Panc1 (cell line): ENCODE data around the gene ERC2. TPM values are rescaled to one million over a fixed set of nuclear protein-coding genes. Genes with fewer than 3 reads are reported as not detected.

Experiments
- ATAC-seq: fragments of 200-7000 bp; cut with Tn5 transposase; 2 replicates; pipeline ENCODE4 v1.9.1; 2020; ENCODE audit warnings: mild to moderate bottlenecking, moderate library complexity
- BruUV-seq: library from RNA; stranded (reverse); fragments of 400-500 nt; replicated peaks from 2 replicates; lab custom pipeline; 2021; lab: Mats Ljungman, UMichigan
- CTCF ChIA-PET: fragments of 300-600 bp; sonication (Branson Sonifier 250); formaldehyde crosslinking; loops from one replicate; lab custom pipeline; 2022; ENCODE audit warnings: antibody characterized with exemption; lab: Charles Lee
- POLR2A ChIA-PET: fragments of 300-600 bp; sonication (Branson Sonifier 250); formaldehyde crosslinking; loops from one replicate; lab custom pipeline; 2022; ENCODE audit warnings: antibody characterized with exemption; lab: Charles Lee
- DNase-seq: peaks from one replicate; pipeline ENCODE4 v3.0.0-alpha.2; 2010; ENCODE audit warnings: low read depth, low spot score
- H3K27ac ChIP-seq: 2 replicates; pipeline ENCODE4 v1.5.1; 2011; ENCODE audit warnings: mild to moderate bottlenecking, low read length, inconsistent platforms
- H3K27me3 ChIP-seq: fragments of 200-500 bp; sonication (Bioruptor generic); 2 replicates; pipeline ENCODE4 v1.6.0; 2014; ENCODE audit warnings: low read length, inconsistent platforms; ENCODE audit not compliant: control insufficient read depth, insufficient read depth
- H3K36me3 ChIP-seq: fragments of 200-500 bp; sonication (Bioruptor generic); 2 replicates; pipeline ENCODE4 v1.5.1; 2014; ENCODE audit warnings: inconsistent platforms, mild to moderate bottlenecking, low read length, moderate library complexity; ENCODE audit not compliant: control insufficient read depth, insufficient read depth
- H3K4me1 ChIP-seq: 2 replicates; pipeline ENCODE4 v1.5.1; 2011; ENCODE audit warnings: inconsistent platforms, mild to moderate bottlenecking, low read length, moderate library complexity; ENCODE audit not compliant: control insufficient read depth, insufficient read depth
- H3K4me3 ChIP-seq, 2 experiments: 2 replicates each; pipeline ENCODE4 v1.5.1; 2011 to 2012; ENCODE audit warnings: low read depth in 2 of 2, low read length in 2 of 2, mild to moderate bottlenecking in 2 of 2, inconsistent platforms in 1 of 2, moderate library complexity in 1 of 2
- H3K9me3 ChIP-seq: fragments of 200-500 bp; sonication (Bioruptor generic); 2 replicates; pipeline ENCODE4 v1.5.1; 2014; ENCODE audit warnings: low read depth, mild to moderate bottlenecking, inconsistent platforms, low read length, moderate library complexity; ENCODE audit not compliant: control insufficient read depth, insufficient read depth
- POLR2AphosphoS5 ChIP-seq: IDR thresholded peaks from 2 replicates; pipeline ENCODE4 v1.6.1; 2012; ENCODE audit warnings: mild to moderate bottlenecking, low read depth, low read length, moderate library complexity
- SIN3A ChIP-seq: IDR thresholded peaks from 2 replicates; pipeline ENCODE4 v1.6.1; 2012; ENCODE audit warnings: low read depth, mild to moderate bottlenecking, low read length, moderate library complexity, borderline replicate concordance; ENCODE audit not compliant: insufficient read depth
- TCF7L2 ChIP-seq: IDR thresholded peaks from 2 replicates; pipeline ENCODE4 v1.6.1; 2011; ENCODE audit warnings: mild to moderate bottlenecking, low read depth, low read length, inconsistent platforms
- in situ Hi-C: cut with HindIII; loops from 2 replicates; pipeline ENCODE4 v1.10.0; 2016; ENCODE audit warnings: low sequenced_read_pairs, low pct_unique_long_range_greater_than_20kb
- intact Hi-C: fragments of 100-400 bp; cut with micrococcal nuclease; formaldehyde crosslinking; loops from one replicate; pipeline ENCODE4 v1.10.0; 2022; ENCODE audit not compliant: unreplicated experiment
- total RNA-seq: library from RNA; stranded (reverse); gene quantifications from one replicate; pipeline ENCODE4 v1.2.1, GENCODE V29; 2021; ENCODE audit not compliant: unreplicated experiment
- TF ChIP-seq, protein P1 (sequence below), 2 experiments: IDR thresholded peaks; 2 replicates each; pipeline ENCODE4 v1.6.1; 2011 to 2012; ENCODE audit warnings: low read depth in 2 of 2, control low read depth in 1 of 2, low read length in 1 of 2, mild to moderate bottlenecking in 1 of 2, moderate library complexity in 1 of 2; ENCODE audit not compliant: insufficient read depth in 1 of 2
- TF ChIP-seq, protein P2 (sequence below): fragments of 450-650 bp; IDR thresholded peaks from 2 replicates; pipeline ENCODE4 v1.5.1; 2017; ENCODE audit warnings: mild to moderate bottlenecking

Gene ERC2
- total RNA-seq, 1 experiment from 2014 or later = 0.33 TPM

DNA sequence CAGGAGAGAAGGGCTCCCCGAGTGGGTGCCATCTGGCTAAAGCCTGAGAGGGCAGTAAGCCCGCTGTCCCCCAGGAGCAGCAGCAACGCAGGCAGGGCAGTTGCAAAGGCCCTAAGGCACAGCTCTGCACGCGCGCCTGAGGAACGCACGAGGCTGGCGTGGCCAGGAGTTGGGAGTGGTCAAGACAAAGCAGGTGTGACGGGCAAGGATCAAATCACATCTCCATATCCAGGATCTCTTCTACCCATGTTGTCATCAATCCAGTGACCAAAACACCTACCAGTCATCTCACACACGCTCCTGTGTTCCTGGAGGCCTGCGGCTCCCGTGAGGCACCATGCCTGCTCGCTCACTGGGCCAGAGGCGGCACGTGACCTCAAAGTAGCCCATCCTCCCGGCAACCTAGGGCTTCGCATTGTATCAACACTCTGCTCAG, 59.5 kb downstream of the ERC2 start:
- H3K4me1 ChIP-seq = no peaks in the 10 kb centered on the region
- TF ChIP-seq SIN3A (no peak), TCF7L2 (no peak), POLR2AphosphoS5 (no peak)
- TF ChIP-seq, protein P1, sequence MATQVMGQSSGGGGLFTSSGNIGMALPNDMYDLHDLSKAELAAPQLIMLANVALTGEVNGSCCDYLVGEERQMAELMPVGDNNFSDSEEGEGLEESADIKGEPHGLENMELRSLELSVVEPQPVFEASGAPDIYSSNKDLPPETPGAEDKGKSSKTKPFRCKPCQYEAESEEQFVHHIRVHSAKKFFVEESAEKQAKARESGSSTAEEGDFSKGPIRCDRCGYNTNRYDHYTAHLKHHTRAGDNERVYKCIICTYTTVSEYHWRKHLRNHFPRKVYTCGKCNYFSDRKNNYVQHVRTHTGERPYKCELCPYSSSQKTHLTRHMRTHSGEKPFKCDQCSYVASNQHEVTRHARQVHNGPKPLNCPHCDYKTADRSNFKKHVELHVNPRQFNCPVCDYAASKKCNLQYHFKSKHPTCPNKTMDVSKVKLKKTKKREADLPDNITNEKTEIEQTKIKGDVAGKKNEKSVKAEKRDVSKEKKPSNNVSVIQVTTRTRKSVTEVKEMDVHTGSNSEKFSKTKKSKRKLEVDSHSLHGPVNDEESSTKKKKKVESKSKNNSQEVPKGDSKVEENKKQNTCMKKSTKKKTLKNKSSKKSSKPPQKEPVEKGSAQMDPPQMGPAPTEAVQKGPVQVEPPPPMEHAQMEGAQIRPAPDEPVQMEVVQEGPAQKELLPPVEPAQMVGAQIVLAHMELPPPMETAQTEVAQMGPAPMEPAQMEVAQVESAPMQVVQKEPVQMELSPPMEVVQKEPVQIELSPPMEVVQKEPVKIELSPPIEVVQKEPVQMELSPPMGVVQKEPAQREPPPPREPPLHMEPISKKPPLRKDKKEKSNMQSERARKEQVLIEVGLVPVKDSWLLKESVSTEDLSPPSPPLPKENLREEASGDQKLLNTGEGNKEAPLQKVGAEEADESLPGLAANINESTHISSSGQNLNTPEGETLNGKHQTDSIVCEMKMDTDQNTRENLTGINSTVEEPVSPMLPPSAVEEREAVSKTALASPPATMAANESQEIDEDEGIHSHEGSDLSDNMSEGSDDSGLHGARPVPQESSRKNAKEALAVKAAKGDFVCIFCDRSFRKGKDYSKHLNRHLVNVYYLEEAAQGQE (IDR thresholded peaks at IDR 0.05; ENCODE audit: insufficient read depth in 1 of 2, low read depth in 2 of 2, low read length in 1 of 2) = no peak
- TF ChIP-seq, protein P2, sequence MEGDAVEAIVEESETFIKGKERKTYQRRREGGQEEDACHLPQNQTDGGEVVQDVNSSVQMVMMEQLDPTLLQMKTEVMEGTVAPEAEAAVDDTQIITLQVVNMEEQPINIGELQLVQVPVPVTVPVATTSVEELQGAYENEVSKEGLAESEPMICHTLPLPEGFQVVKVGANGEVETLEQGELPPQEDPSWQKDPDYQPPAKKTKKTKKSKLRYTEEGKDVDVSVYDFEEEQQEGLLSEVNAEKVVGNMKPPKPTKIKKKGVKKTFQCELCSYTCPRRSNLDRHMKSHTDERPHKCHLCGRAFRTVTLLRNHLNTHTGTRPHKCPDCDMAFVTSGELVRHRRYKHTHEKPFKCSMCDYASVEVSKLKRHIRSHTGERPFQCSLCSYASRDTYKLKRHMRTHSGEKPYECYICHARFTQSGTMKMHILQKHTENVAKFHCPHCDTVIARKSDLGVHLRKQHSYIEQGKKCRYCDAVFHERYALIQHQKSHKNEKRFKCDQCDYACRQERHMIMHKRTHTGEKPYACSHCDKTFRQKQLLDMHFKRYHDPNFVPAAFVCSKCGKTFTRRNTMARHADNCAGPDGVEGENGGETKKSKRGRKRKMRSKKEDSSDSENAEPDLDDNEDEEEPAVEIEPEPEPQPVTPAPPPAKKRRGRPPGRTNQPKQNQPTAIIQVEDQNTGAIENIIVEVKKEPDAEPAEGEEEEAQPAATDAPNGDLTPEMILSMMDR = no peak
- no peak overlapping the region for H3K27ac ChIP-seq
- no peaks in the 10 kb centered on the region for H3K27me3 ChIP-seq
- intact Hi-C loops (no loop called here), in situ Hi-C loops (no loop called here)
- H3K9me3 ChIP-seq = no peaks in the 10 kb centered on the region
- CTCF ChIA-PET = no interaction called here
- ATAC-seq (no peak), DNase-seq (no peak)
- H3K4me3 ChIP-seq = no peak overlapping the region
- POLR2A ChIA-PET = no interaction called here
- H3K36me3 ChIP-seq = no peaks in the 10 kb centered on the region
- no TSS peak for BruUV-seq

DNA sequence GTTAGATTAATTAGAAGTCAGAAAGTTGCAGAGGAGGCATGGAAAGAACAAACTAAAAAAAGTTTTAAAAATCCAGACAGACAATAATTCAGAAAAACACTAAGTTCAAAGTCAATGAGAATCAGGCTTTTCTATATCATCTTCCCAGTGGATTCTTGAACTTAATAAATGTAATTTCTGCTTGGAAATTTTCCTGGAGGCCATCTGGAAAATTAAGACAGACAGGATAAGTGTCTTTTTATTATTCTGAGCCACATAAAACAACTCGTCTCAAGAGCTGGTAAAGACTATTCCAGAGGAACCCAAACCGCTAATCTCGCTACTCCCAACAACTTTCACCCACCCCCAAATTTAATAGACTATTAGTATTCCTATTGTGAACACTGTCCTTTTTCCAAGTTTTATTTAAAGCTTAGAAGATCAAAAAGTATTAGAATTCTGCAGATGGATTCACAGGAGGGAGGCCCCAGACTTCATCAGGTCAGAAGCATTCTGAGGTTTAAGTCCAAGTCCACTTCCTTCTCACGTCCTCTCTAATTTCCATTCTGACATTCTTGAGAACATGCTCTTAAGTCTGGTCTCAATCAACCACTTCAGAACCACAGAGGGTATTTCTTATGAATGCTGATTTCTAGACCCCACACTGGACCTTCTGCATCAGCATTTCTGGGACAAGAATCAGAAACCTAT, 61.3 kb downstream of the ERC2 start:
- H3K9me3 ChIP-seq = no peaks in the 10 kb centered on the region
- POLR2A ChIA-PET = no interaction called here
- in situ Hi-C loops = no loop called here
- H3K27me3 ChIP-seq = no peaks in the 10 kb centered on the region; the same call in 1 of the 2 replicates
- no peaks in the 10 kb centered on the region for H3K36me3 ChIP-seq
- no peak overlapping the region for H3K4me3 ChIP-seq
- CTCF ChIA-PET = no interaction called here
- ATAC-seq (no peak), DNase-seq (no peak)
- TF ChIP-seq, protein P2 = no peak
- TF ChIP-seq, protein P1 (IDR thresholded peaks at IDR 0.05; ENCODE audit: insufficient read depth in 1 of 2, low read depth in 2 of 2, low read length in 1 of 2) = no peak
- TF ChIP-seq SIN3A (no peak), TCF7L2 (no peak), POLR2AphosphoS5 (no peak)
- BruUV-seq = no TSS peak
- intact Hi-C loops = no loop called here
- no peak overlapping the region for H3K27ac ChIP-seq
- H3K4me1 ChIP-seq = no peaks in the 10 kb centered on the region
